K562 (cell line): ENCODE data around the gene SLC7A6.

ENCODE experiments used
- ATF4 ChIP-seq: fragments of 450-650 bp; formaldehyde crosslinking; IDR thresholded peaks from 2 replicates; pipeline ENCODE4 v1.4.0; 2022; ENCODE audit warnings: mild to moderate bottlenecking, moderate library complexity
- CREB1 ChIP-seq, 2 experiments: sonication (generic) in 1 of 2; formaldehyde crosslinking in 1 of 2; IDR thresholded peaks; 2 replicates each; pipeline versions ENCODE4 v1.6.1 to v1.8.0; 2012 to 2022; ENCODE audit warnings: inconsistent platforms in 1 of 2, mild to moderate bottlenecking in 1 of 2, missing genetic modification reagents in 1 of 2, moderate library complexity in 1 of 2
- CREM ChIP-seq: IDR thresholded peaks from 2 replicates; pipeline ENCODE4 v1.6.1; 2014; ENCODE audit warnings: antibody characterized with exemption, low read depth
- CTCF ChIP-seq, 3 experiments: IDR thresholded peaks in 2 of 3; conservative IDR thresholded peaks in 1 of 3; 2 replicates each; pipeline ENCODE4 v1.5.1; 2011 to 2012; ENCODE audit warnings: low read length in 3 of 3, mild to moderate bottlenecking in 3 of 3, control low read depth in 2 of 3, improper control_type of control experiment in 1 of 3, inconsistent platforms in 1 of 3, low read depth in 1 of 3, mixed read lengths in 1 of 3, moderate library complexity in 1 of 3; ENCODE audit not compliant: insufficient read depth in 2 of 3
- EZH2 ChIP-seq: IDR thresholded peaks from 2 replicates; pipeline ENCODE4 v1.6.1; 2012; ENCODE audit warnings: low read depth, mild to moderate bottlenecking, inconsistent platforms, low read length, borderline replicate concordance
- JUND ChIP-seq, 2 experiments: IDR thresholded peaks; 2 replicates in 1 of 2; 3 replicates in 1 of 2; pipeline ENCODE4 v1.6.1; 2011; ENCODE audit warnings: borderline replicate concordance in 2 of 2, low read depth in 2 of 2, low read length in 2 of 2, improper control_type of control experiment in 1 of 2, missing biosample characterization in 1 of 2, missing genetic modification characterization in 1 of 2, missing genetic modification reagents in 1 of 2
- KLF6 ChIP-seq: fragments of 250-450 bp; sonication (Bioruptor Pico); IDR thresholded peaks from 2 replicates; pipeline ENCODE4 v1.4.0; 2020; ENCODE audit warnings: mild to moderate bottlenecking, moderate library complexity, borderline replicate concordance
- MAX ChIP-seq: sonication (generic); formaldehyde crosslinking; IDR thresholded peaks from 2 replicates; pipeline ENCODE4 v1.9.0; 2022; ENCODE audit warnings: mild to moderate bottlenecking, missing genetic modification reagents
- NR0B1 ChIP-seq: fragments of 450-650 bp; IDR thresholded peaks from one replicate; pipeline ENCODE4 v1.6.1; 2018; ENCODE audit warnings: mild to moderate bottlenecking, moderate library complexity; ENCODE audit not compliant: partially characterized antibody
- PTRF ChIP-seq: fragments of 450-650 bp; IDR thresholded peaks from 2 replicates; pipeline ENCODE4 v1.6.1; 2016; ENCODE audit warnings: mild to moderate bottlenecking, missing genetic modification characterization, missing compliant biosample characterization
- RAD21 ChIP-seq, 2 experiments: fragments of 250-450 bp in 1 of 2; fragments of 450-650 bp in 1 of 2; sonication (Bioruptor Pico) in 1 of 2; formaldehyde crosslinking in 1 of 2; IDR thresholded peaks in 1 of 2; conservative IDR thresholded peaks in 1 of 2; 2 replicates each; pipeline versions ENCODE4 v1.4.0 to v1.8.0; 2020 to 2022; ENCODE audit warnings: mild to moderate bottlenecking in 2 of 2, moderate library complexity in 1 of 2
- U2AF2 ChIP-seq: fragments of 200-400 bp; formaldehyde crosslinking; optimal IDR thresholded peaks from 2 replicates; pipeline ENCODE3; 2017; ENCODE audit warnings: low read depth, mild to moderate bottlenecking, low read length
- ZBTB7A ChIP-seq: IDR thresholded peaks from 2 replicates; pipeline ENCODE4 v1.6.1; 2011; ENCODE audit warnings: low read depth, mild to moderate bottlenecking, low read length, moderate library complexity, borderline replicate concordance; ENCODE audit not compliant: control insufficient read depth
- ZNF512 ChIP-seq: IDR thresholded peaks from 2 replicates; pipeline ENCODE4 v1.6.1; 2016; ENCODE audit warnings: missing genetic modification characterization, missing compliant biosample characterization

- TF ChIP-seq PTRF: no peak
- TF ChIP-seq NR0B1: no peak
- no peak for TF ChIP-seq RAD21 (CRISPR knock-in tag; conservative IDR thresholded peaks at IDR 0.05 in 1 of 2, IDR thresholded peaks at IDR 0.05 in 1 of 2)
- TF ChIP-seq JUND (IDR thresholded peaks at IDR 0.05; ENCODE audit: borderline replicate concordance, low read depth, low read length): no peak
- TF ChIP-seq JUND (tag; IDR thresholded peaks at IDR 0.05; ENCODE audit: borderline replicate concordance, low read depth, low read length): no peak
- TF ChIP-seq ZBTB7A: no peak
- no peak for TF ChIP-seq CREB1 (IDR thresholded peaks at IDR 0.05)
- no peak for TF ChIP-seq CREB1 (CRISPR knock-in tag; IDR thresholded peaks at IDR 0.05)
- TF ChIP-seq CTCF (IDR thresholded peaks at IDR 0.05 in 2 of 3, conservative IDR thresholded peaks at IDR 0.05 in 1 of 3; ENCODE audit: insufficient read depth in 2 of 3, low read depth in 1 of 3, low read length in 3 of 3): no peak
- TF ChIP-seq ZNF512 (tag): no peak
- TF ChIP-seq KLF6 (CRISPR knock-in tag): no peak
- TF ChIP-seq ATF4 (CRISPR knock-in tag): no peak
- no peak for TF ChIP-seq MAX (CRISPR knock-in tag)
- TF ChIP-seq U2AF2: no peak
- TF ChIP-seq EZH2: no peak
- TF ChIP-seq CREM: no peak
Measured at GRCh38 chr16:68237243-68238028, 26.9 kb upstream of the SLC7A6 start.
